GM21515 (cell line): ENCODE results near the gene FN3KRP.
"Not testable (repeated sequence)": the region's sequence is repeated elsewhere in the genome, so short reads cannot be mapped to it uniquely, and the experiment has no call there.

ENCODE experiments used
- ATAC-seq: cut with Tn5 transposase; IDR thresholded peaks from one replicate; pipeline ENCODE4 v1.9.1; 2021; ENCODE audit not compliant: unreplicated experiment

Gene FN3KRP

DNA sequence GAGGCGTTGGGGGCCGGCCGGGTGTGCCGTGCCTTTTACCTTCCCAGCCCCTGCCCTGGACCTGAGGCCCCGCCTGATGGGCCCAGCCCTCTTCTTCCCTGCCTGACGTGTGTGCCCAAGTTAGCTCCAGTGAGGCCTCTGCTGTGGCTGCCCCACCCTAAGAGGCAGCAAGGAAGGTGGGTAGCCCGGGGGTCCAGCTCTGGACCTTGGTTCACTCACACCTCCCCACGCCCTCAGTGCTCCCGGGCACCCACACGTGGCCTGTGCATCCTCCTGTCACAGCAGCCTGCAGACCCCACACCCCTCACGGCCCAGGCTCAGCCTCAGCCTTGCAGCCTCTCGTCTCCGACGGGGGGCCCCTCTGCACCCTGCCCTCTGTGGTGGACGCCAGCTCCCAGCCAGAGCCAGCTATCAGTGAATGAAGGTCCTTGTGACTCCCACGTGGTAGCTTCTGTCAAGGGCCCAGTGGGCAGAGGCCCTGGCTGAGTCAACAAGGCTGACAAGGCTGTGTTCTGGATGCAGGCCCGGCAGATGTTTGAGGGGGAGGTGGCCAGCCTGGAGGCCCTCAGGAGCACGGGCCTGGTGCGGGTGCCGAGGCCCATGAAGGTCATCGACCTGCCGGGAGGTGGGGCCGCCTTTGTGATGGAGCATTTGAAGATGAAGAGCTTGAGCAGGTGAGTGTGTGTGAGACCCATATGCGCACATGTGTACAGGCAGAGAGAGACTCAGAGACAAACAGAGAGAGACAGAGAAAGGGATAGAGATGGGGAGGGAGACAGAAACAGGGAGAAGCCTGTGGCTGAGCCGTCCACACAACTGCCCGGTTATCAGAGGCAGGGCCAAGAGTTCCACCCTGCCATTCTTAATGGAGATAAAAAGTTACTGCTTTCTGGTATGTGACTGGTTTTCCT, 21.7 kb downstream of the FN3KRP start:
- no peak for ATAC-seq

GRCh38 chr17:82740906-82741759, 24.6 kb downstream of the FN3KRP start:
- ATAC-seq = no peak

DNA sequence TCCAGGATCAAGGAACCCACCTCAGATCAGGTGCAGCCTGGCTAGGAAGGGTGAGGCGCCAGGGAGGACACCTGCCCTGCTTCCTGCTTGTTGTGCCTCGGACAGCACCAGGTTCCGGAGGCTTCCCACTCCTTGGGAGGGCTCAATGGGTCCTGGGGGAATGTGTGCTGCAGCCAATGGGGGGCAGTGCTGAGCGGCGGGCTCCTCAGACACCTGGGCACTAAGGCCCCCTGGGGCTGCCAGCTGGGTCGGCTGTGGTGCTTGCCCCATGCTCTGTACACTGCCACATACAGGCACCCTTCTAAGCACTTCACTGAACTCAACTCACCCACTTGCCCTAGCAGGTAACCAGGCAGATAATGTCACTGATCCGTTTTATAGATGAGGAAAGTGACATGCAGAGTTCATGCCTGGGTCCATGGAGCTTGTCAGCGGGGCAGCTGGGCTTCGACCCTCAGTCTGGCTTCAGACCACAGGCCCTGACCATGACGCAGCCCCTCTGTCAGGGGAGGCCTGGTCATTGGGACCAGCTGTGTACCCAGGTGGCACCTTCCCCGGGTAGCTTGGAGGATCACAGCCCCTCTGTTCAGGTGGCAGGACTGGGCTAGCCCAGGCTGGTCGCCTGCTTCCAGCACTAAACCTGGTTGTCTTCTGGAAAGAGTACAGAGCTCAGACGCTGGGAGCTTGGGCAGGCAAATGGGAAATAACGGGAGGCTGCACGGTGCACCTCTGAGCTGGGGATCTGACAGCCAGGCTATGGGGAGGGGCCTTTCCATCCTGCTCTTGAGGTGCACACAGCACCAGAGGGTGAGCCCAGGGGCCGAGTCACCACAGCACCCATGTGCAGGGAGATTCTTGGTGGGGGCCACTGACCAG, 27.1 kb downstream of the FN3KRP start:
- ATAC-seq = no peak

DNA sequence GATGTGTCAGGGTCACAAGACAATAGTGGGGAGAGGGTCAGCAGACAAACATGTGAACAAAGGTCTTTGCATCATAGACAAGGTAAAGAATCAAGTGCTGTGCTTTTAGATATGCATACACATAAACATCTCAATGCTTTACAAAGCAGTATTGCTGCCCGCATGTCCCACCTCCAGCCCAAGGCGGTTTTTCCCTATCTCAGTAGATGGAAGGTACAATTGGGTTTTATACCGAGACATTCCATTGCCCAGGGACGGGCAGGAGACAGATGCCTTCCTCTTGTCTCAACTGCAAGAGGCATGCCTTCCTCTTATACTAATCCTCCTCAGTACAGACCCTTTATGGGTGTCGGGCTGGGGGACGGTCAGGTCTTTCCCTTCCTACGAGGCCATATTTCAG, 28.2 kb downstream of the FN3KRP start:
- not testable (repeated sequence) for ATAC-seq

DNA sequence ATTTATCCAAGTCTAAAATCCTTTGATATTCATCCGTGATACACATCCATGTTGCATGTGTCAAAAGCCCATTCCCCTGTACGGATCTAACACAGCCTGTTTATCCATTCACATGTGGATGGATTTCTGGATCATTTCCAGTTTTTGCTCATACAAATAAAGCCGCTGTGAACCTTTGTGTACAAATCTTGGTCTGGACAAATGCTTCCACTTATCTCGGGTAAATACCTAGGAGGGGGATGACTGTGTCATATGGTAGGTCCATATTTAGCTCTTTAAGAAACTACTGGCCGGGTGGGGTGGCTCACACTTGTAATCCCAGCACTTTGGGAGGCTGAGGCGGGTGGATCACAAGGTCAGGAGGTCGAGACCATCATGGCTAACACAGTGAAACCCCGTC, 29.0 kb downstream of the FN3KRP start:
- no peak for ATAC-seq

DNA sequence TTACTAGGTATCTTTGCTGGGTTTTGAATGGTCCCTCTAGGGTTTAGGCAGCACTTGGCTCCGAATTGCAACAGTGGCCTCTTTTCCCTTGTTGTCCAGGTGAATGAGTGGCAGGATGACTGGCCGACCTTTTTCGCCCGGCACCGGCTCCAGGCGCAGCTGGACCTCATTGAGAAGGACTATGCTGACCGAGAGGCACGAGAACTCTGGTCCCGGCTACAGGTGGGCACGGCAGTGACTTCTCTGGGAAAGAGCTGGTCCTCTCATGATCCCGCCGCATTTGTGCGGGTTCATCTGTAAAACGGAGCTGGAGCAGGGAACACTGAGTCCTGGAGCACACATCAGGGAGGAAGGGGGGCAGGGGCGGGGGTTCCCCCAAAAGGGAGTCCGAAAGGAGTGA, 32.2 kb downstream of the FN3KRP start:
- no peak for ATAC-seq

DNA sequence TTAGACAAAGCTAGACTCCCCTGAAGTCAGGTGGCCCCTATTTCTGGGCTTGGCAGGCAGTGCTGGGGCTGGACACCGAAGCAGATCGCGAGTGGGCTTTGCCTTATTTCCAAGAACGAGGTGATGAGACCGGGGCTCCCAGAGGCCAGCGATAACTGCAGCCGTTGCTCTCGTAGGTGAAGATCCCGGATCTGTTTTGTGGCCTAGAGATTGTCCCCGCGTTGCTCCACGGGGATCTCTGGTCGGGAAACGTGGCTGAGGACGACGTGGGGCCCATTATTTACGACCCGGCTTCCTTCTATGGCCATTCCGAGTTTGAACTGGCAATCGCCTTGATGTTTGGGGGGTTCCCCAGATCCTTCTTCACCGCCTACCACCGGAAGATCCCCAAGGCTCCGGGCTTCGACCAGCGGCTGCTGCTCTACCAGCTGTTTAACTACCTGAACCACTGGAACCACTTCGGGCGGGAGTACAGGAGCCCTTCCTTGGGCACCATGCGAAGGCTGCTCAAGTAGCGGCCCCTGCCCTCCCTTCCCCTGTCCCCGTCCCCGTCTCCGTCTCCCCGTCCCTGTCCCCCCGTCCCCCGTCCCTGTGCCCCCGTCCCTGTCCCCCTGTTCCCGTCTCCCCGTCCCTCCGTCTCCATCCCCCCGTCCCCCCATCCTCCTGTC, 33.9 kb downstream of the FN3KRP start:
- no peak for ATAC-seq

DNA sequence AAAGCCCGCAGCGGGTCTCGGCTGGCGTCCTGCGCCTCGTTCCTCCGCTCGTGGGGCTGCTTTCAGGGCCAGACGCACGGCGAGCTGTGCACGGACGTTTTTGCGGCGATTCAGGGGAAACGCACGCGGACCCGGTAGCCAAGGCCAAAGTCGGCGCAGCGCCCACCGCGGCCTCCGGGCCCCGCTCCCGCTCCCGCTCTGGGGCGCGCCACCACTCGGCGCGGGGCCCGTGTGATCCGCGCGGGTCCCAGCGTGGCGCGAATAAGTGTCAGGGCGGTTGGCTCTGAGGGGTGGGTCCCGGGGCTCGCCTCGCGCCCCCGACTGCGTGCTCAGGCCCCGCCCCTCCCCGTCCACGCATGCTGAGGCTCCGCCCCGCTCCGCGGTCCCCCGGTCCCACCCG, 34.7 kb downstream of the FN3KRP start:
- peak; percentile 36 for ATAC-seq

DNA sequence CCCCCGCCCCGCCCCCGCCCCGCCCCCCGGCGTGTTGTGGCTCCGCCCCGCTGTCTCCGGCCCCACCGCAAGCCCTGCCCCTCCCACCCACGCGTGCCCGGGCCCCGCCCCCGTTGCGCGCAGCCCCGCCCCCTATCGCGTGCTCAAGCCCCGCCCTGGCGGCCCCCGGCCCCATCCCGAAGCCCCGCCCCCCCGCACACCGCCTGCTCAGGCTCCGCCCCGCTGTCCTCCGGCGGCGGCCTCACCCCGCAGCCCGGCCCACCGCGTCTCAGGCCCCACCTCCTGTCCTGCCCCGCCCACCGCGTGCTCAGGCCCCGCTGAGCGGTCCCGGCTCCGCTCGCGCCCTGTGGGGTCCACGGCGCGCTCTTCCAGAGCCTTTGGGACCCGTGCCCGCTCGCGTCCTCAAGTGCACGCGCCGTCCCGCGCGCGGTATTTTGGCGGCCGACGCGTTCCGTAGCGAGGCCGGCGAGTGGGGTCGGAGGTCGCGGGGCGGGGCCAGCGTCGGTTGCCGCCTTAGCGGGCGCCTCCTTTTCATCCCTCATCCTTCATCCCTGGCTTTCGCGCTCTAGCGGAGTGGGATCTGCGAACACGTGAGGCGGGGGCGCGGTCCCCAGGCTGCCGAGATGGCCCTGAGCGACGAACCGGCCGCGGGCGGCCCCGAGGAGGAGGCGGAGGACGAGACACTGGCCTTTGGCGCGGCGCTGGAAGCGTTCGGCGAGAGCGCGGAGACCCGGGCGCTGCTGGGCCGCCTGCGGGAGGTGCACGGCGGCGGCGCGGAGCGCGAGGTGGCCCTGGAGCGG, 35.3 kb downstream of the FN3KRP start, which contains the start of gene TBCD:
TBCD (plus strand) TSS at position 495 of the 800 bp plus-strand sequence; CDS start at position 624, 129 bp downstream.
- peak; percentile 80 for ATAC-seq

DNA sequence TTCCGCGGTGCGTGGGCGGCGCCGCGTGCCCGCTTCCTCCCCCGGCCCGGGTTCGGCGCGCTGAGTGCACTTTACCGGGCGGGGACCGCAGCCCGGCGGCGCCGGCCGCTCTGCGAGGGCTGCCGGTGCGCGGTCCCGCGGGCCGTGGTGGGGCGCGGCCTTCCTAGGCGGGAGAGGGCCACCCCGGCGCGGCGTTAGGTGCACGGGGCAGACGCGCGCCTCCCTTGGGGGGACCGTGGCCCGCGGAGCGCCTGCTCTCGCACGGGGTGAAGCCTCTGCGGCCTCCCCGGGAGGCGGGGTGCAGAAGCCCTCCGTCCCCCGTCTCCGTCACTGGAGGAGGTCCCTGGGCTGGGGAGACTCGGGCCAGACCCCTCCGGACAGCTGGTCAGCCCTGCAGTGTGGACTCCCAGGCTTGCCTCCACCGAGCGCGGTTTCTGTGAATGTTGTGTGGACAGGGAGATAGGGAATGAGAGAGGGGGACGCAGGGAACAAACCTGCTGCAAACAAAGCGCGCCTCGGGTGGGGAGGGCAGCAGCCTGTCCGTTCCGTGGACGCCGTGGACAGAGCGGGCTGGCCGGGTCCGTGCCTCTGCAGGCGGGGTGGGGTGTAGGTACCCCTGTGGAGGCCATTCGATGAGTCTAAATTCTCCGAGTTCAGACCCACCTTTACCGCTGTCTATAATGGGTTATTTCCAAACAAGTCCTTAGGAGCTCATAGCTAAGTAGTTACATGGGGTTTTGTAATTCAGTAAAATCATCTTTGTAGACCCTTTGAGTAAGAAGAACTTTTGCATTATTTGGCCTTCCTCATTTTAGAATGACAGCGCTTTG, 36.1 kb downstream of the FN3KRP start:
- ATAC-seq = peak; percentile 15

- ATAC-seq = no peak
These were observed 36.6 kb downstream of the FN3KRP start for GRCh38 chr17:82753201-82753464.

GRCh38 chr17:82754297-82755208, 38.0 kb downstream of the FN3KRP start:
- ATAC-seq = no peak

GRCh38 chr17:82756166-82756565, 39.7 kb downstream of the FN3KRP start:
- ATAC-seq = no peak

- no peak for ATAC-seq
These were observed 48.9 kb downstream of the FN3KRP start for GRCh38 chr17:82765371-82765770.

GRCh38 chr17:82767041-82767754, 50.7 kb downstream of the FN3KRP start:
- ATAC-seq = no peak

- no peak for ATAC-seq
These were observed 52.5 kb downstream of the FN3KRP start for GRCh38 chr17:82769041-82769440.

DNA sequence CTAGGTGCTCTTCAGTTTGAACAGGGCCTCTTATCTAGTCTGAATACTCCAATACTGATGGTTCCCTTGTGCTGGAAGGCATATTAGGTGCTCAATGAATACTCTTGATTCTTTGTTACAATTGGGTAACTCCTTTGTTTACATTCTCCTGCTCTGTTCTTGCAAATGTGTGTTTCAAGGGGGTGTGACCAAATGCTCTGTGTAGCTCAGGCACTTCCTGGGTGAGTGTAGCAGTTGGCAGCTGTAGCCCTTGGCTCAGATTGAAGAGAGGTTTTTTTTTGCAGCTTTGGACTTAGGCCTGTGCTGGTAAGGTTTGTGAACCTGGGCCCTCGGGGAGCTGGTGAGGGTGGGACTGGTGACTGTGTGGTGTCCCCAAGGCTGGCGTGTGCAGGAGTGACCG, 55.5 kb downstream of the FN3KRP start:
- ATAC-seq = no peak
